Epithelial cell of proximal tubule (primary cell): ENCODE results near the gene TERF2IP. TPM values are rescaled to one million over a fixed set of nuclear protein-coding genes. Genes with fewer than 3 reads are reported as not detected.

Source experiments
- DNase-seq: peaks from one replicate; pipeline ENCODE4 v3.0.0-alpha.2; 2011; ENCODE audit warnings: low read depth
- H3K4me3 ChIP-seq: 2 replicates; pipeline ENCODE4 v1.5.1; 2011; ENCODE audit warnings: low read depth, mild to moderate bottlenecking, low read length
- total RNA-seq: library from RNA; depleted of rRNA; stranded (reverse); fragments of >200 nt; gene quantifications from 2 replicates; pipeline ENCODE4 v1.2.3, GENCODE V29; 2015
- TF ChIP-seq, protein P1 (sequence below): conservative IDR thresholded peaks from 2 replicates; pipeline ENCODE4 v1.5.1; 2012; ENCODE audit warnings: low read depth, mild to moderate bottlenecking, low read length

Gene TERF2IP
- total RNA-seq, 1 donor from 2014 or later, result 35.3 TPM

DNA sequence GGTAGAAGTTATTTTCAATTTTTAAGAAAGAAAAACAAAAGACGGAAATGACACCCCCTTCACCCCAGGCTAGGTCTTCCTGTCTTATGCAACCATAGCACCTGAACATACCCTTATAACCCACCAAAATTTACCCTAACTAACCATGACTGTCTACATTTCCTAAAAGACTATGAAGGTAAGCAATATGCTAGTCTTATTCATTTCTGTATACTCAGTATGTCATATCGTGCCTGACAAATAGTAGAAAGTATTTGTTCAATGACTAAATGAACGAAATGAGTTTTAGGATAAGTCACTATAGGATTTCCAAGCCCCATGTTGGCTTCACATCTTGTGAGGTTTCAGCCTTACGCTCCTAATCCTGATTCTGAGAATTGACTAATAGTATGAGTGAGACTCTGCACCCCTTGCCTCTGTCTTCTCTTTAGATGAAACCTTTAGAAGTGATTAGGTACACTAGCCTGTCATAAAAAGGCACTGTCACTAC lies 31.0 kb upstream of the TERF2IP start:
- TF ChIP-seq, protein P1, sequence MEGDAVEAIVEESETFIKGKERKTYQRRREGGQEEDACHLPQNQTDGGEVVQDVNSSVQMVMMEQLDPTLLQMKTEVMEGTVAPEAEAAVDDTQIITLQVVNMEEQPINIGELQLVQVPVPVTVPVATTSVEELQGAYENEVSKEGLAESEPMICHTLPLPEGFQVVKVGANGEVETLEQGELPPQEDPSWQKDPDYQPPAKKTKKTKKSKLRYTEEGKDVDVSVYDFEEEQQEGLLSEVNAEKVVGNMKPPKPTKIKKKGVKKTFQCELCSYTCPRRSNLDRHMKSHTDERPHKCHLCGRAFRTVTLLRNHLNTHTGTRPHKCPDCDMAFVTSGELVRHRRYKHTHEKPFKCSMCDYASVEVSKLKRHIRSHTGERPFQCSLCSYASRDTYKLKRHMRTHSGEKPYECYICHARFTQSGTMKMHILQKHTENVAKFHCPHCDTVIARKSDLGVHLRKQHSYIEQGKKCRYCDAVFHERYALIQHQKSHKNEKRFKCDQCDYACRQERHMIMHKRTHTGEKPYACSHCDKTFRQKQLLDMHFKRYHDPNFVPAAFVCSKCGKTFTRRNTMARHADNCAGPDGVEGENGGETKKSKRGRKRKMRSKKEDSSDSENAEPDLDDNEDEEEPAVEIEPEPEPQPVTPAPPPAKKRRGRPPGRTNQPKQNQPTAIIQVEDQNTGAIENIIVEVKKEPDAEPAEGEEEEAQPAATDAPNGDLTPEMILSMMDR, result no peak
- no peak overlapping the region for H3K4me3 ChIP-seq
- no peak for DNase-seq

DNA sequence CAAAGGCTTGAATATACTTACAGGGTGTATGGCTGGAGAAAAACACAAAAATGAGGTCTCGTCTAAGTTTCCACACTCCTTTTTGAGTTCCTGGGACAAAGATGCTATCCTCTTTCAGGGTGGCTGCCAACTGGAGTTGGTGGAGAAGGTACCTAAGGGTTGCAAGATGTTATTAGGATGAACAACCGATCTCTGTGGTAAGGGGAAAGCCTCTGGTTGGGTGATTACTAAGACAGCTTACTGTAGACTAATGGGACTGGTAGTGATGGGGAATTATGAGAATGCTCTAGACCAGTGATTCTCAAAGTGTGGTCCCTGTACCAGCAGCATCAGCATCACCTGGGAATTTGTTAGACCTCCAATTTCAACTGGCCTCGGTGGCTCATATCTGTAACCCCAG lies 30.5 kb upstream of the TERF2IP start:
- no peak for DNase-seq
- TF ChIP-seq, protein P1, result no peak
- H3K4me3 ChIP-seq, result no peak overlapping the region

DNA sequence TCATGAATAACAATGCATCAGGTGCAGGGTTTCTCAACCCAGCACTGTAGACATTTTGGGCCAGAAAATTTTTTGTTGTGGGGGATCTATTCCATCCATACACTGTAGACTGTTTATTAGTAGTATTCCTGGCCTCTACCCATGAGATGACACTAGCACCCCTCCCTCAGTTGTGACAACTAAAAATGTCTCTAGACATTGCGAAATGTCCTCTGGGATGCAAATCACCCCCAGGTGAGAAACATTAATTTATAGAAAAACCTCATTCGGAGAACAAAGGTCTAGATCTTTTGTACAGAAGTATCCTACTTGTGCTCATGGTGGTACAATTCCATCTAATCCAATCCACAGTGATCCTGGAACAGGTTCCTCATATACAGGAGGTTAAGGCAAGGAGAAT lies 28.8 kb upstream of the TERF2IP start:
- TF ChIP-seq, protein P1, result no peak
- no peak overlapping the region for H3K4me3 ChIP-seq
- no peak for DNase-seq

DNA sequence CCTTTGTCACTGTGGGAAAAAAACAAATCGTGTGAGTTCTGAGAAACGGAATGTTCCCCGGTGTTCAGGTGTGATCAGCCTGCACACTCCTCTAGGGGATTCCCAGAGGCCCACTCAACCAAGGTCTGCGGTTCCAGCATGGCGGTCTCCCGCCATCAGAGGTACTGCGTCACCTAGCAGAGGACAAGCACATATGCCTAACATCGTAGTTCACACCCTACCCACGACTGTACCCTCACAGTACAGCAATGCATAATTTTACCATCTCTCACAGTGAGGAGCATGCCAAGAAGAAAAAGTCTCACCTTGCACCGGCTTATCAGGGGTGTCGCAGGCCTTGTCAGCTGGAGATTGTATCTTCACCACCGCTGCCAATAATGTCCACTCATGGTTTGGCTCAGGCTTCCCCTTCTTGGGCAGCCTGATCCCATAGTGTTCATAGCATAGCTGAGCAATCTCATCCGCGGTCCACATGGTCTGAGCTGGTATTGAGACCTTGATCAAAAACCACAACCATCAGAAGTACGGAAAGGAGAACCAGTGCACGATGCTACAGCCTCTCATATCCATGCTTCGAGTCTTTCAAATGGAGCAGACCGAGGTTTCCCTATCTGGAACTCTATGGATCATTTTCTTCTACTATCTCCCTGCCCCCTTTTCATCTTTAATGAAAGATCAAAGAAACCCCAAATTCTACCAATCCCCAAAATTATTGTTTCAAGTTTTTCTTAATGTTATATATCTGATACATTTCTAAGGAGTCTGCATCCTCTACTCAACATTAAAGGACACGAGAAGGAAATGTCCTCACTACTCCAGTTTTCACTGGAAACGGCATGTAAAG lies 27.0 kb upstream of the TERF2IP start:
- TF ChIP-seq, protein P1, result no peak
- H3K4me3 ChIP-seq, result no peak overlapping the region
- no peak for DNase-seq

DNA sequence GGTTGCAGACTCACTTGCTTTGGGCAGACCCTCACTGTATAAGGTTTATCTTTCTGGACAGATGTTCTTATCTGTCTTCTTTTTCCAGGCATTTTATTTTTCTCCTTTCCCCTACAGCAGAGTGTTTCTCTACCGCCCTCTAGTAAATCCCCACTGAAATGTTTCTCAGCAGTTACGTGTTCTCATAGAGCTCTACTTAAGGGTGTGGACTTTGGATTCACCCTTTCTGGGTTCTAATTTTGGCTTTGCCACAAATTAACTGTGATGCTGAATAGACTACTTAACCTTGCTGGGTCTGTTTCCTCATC lies 26.4 kb upstream of the TERF2IP start:
- no peak overlapping the region for H3K4me3 ChIP-seq

DNA sequence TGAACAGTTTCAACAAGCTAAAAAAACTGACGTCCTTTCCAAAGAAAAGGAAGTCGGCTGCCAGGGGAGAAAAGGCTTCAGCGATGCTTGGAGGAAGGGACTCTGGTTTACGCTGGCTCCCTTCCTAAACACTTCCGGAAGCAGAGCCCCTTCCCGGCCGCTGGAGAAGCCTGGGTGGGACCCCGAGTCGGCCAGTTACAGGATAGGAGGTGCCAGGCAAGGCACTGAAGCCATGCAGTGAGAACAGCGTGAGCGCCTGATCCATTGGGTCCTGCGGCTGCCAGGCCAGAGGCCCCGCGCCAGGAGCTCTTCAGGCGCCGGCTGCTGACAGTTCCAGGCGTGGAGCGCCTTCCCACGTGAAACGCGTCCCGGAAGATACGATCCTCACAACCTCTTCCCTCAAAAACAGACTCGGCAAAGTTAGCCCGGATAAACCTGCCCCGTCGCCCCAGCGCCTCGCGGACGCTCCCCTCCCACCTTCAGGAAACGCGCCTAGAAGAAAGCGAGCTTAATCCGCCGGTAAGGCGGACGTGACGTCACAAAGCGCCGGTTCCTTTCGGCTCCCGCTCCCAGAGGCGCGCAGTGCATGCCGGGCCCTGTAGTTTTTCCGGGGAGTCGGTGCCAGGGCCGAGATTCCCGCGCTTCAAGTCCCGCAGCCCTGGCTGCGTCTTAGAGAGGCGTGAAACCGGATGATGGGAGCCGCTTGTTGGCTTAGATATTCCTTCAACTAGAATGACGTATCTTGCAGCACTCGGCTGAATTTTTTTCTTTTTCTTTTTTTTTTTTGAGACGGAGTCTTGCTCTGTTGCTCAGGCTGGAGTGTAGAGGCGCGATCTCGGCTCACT lies 24.6 kb upstream of the TERF2IP start, which contains the start of gene ADAT1:
ADAT1 (minus strand) TSS at position 521 of the 845 bp plus-strand sequence. CDS start 2,482 bp downstream, outside the sequence.
- peak; percentile 81 for DNase-seq
- TF ChIP-seq, protein P1, result no peak
- H3K4me3 ChIP-seq, result peak within 1 kb of the TSS; percentile 78

More for the DNA sequence above, 26.4 kb upstream of the TERF2IP start:
- TF ChIP-seq, protein P1, result peak; percentile 61
- DNase-seq, result no peak
